ENCODE data around the gene USP40.
A peak's percentile ranks its signal among the peaks of the same experiment; 100 is the strongest.

USP40 gene

DNA sequence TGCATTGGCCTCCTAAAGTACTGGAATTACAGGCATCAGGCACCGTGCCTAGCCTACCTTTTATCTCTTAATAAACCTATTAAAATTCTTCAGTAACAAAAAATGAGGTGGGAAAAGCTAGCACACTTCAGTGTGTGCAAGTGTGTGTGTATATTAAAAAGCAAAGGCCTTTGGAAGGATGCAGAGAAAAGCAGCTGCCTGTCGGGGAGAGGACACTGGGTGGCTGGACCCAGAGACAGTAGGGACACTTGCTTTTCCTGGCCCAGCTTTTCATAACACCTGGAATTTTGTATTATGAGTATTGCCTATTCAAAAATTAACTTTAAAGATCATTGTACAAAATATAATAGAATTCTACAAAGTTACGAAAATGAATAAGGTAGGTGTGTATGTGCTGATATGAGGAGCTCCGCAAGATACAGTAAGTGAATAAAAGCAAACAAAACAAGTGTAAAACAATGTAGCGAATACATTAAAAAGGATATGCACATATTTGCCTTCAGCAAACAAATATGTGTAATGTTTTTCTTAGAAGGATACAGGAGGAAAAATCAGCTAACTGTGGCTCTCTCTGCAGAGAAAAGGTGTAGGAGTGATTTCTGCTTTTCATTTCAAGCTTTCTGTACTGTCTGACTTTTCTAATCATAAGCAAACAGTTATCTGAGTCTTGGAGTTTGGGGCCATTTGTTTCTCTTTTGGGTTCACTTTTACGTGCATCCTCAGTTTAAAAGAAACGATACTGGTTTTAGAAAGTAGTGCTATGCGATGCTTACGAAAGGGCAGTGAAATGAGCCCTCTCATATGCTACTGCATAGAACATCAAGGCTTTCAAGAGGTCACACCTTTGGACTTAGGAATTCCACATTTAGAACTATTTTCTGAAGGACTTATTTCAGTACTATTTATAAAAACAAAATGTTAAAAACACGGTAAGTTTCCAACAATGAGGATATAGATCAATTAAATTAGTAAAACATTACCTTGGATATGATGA is 70.8 kb downstream of the USP40 start:
- no peak for DNase-seq

DNA sequence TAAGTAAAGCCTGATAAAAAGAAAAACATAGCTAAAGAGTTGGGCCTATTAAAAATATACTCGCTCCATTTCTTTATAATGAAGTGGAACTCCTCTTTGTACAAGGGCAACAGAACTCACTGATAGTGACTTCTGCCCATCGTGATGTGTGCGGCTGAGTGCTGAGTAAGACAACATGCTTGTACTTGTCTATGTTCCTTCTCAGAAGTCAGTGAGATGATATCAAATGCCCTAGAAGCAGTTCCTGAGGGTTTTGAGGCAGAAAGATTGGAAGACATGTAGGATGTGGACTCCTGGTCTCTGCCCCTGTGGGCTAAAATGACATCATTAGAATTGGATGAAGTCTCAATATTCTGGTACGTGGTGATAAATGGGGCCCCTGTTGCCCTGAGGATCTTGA is 73.8 kb downstream of the USP40 start:
- no peak for DNase-seq

DNA sequence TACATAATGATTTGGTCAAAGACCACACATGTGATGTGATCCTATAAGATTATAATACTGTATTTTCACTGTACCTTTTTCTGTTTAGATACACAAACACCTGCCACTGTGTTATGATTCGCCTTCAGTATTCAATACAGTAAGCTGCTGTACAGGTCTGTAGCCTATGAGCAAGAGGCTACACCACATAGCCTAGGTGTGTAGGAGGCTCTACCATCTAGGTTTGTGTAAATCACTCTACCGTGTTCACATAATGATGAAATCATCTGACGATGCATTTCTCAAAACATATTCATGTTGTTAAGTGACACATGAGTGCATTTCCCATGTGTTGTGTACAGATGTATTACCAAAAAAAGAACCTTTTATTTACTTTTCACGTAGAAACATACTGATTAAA is 74.5 kb downstream of the USP40 start:
- DNase-seq, result no peak

DNA sequence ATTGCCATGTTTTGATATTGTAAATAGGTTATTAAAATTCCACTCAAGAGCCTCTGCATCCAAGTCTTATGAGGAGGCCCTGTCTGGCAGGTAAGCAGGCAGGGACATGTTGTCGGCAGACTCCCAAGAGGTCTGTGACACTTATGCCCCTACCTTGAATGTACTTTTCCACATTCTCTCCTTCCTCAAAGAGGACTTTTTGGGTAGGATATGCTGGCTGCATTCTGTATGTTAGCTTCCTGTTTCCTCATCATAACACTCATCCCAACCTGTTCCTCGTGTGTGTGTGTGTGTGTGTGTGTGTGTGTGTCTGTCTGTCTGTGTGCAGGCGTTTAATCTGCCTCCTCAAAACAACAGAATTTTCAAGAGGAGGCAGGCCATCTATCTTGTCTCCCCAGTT is 75.3 kb downstream of the USP40 start:
- DNase-seq, result no peak

DNA sequence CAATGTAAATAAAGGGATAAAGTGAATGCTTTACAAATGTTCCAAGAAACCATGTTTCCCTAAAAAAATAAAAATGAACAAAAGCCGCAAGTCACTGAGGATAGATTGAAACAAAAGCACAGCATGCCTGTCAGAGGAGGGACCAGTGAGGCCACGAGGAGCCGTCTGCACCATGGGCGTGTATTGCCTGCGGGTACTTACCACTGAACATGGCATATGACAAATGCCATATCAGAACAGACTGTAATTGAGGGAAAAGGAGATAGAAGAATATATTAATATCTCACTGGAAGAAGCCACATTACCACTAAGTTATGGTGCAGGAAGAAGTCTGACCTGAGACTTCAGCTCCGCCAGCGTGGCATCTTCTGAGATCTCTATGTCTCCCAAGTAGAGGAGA is 75.8 kb downstream of the USP40 start:
- no peak for DNase-seq

DNA sequence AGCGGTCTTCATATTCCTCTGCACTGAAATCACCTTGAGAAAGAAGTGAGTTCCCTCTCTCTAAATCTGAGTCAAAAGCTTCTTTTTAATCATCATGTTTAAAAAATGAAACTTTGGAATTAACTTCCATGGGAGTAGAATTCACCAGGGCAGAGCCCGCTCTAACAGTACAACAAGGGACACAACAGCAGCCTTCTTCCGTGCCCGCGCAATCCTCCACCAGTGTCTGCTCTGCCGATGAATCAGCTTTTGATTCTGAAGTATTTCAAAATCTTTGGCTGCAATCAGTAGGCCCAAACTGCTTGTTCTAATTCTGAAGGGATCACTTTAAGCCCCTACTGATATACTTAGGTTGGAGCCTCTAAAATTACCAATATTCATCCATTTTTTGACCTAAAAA is 76.9 kb downstream of the USP40 start:
- DNase-seq, result no peak

DNA sequence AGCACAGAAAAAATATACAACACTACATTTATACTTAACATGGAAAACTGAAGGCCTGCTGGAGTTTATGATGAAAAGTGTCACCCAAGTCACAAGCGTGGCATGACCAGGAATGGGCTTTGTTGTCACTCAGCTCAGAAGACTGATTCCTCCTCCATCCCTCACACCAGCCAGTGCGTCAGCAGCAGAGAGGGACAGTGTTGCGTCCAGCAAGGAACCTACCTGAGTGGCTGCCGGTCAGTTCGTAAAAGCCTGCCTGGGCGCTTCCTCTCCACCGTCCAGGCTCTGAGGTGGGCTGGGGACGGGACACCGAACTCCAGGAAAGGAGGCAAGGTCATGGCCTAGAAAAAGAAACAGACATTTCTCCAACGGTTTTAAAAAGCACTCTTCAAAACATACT is 77.4 kb downstream of the USP40 start:
- DNase-seq, result no peak

DNA sequence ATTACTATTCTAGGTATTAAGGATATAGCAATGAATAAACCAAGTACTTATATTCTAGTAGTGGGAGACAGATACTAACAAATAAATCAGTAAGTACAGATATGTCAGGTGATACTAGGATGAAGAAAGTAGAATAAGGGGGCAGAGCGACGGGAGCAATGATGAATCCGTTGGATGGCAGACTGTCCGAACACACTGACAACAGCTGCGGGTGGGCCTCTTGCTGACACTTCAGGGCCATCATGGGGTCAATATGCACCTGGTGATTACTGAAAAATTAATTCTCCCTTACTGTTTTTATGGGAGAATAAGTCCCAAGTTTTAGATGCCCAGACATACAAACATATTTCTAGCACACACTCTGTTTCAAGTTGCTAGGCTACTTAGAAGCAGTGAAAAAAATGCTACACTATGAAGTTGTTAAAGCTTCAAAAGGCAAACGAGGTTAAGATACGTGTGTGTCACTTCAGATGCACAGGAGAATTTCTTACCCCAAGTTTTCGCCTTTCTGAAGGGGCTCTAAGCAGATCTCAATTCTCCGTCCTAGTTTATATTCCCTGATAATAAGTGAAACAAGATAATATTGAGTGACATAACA is 78.7 kb downstream of the USP40 start:
- DNase-seq, result no peak

DNA sequence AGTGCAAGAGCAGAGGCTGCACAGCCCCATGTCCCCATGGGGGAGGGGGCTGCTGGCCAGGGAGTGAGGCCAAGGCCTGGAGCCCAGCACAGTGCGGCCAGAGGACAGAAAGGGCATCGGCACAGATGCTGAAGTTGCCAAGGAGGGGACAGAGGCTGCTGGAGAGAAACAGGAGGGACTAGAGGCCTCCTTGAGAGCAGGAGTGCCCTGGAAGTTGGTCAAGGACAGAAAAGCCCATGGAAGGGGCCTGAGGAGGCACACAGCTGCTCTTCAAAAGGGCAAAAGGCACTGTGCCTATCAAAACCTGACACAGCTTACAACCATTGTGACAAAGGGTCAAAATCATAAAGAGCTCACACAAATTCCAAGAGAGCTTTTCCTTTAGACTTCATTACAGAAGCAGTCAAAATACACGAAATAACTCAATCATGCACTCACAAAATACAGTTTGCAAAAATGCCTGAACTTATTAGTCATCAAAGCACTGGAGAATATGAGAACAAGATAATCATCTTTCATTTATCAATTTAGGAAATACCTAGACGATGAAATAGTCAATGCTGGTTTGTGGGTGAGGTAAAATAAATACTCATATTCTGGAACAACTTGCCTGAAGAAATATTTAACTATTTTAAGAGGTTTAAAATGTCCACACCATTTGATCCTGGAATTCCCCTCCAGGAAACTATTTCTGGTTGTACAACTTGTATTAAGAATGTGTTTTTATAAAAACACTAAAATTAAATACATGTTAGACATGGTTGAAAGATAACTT is 79.6 kb downstream of the USP40 start:
- peak; percentile 49 for DNase-seq

DNA sequence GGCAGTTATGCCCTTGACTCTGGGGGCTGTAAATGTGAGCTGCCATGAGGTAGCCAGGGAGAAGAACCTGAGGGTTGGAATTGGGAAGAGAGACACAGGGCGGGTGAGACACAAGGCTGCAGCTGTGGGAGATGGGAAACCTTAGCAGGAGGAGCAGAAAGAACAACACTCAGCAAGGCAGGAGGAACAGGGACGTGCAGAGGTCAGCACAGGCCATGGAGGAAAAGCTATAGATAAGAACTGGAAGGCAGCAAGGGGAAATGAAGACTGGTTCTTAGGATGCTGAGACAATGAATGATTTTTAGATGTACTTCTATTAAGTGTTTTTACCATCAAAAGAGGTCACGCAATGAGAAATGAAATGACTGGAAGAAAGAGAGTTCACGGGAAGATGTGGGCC is 80.2 kb downstream of the USP40 start:
- no peak for DNase-seq

DNA sequence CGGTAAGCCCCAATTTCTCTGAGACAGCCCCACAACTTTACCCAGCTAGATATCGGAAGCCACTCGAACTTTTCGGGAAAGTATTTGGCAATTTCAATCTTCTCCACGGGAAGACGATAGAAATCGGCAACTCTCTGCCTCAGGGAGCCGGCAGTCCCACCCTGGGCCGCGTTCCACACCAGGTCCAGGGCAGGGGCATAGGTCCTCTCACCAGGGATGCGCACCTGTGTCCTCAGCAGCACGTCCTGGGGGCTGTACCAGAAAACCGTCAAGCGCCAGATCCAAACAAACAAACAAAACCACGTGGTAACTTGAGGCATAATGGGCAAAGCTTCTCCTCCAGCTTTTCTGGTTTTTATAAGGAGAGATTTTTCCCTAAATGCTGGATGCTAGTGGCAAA is 80.9 kb downstream of the USP40 start:
- DNase-seq, result no peak

DNA sequence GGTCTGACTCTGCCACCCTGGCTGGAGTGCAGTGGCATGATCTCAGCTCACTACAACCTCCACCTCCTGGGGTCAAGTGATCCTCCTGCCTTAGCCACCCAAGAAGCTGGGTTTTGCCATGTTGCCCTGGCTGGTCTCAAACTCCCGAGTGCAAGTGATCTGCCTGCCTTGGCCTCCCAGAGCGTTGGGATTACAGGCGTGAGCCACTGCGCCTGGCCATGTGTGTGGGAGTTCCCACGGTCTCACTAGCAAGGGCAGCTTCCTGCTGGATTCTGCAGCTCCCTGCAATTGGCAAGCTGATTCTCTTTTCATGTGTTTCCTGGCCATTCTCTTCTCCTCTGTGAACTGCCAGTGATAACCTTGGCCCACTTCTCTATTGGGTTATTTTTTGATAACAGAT is 84.0 kb downstream of the USP40 start:
- DNase-seq, result no peak

DNA sequence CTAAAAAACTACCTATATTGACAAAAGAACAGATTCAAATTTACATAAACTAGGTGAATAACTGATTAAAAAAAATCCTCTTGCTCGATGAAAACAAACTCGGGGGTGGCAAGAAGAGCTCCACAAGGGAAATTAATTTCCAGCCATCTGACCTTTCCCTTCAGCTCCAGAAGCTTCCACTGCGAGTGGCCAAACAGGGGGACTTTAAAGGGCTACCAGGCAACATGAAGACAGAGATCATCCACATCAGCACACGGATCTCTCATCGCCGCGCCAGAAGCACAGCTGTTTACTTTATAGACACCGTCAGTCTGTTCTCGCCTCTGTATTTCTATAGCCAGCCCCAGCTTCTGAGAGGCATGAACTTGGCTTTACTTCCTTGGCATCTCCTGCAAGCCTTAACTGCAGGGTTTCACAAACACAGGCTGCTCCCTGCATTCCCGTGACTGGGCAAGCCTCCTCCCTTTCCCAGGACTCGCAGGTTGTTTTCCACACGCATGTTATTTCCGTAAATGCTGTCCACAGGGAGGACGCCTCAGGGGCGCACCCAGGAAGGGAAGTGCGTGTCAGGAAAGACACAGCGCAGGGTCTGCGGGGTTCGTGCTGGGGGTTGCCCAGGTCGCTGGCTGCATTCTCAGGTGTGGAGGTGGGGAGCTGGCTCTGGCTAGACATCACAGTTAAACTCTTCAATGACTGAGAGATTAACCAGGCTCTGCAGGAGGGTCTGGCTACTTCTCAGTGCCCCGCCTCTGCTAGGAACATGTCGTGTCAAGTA is 85.0 kb downstream of the USP40 start:
- DNase-seq, result no peak

DNA sequence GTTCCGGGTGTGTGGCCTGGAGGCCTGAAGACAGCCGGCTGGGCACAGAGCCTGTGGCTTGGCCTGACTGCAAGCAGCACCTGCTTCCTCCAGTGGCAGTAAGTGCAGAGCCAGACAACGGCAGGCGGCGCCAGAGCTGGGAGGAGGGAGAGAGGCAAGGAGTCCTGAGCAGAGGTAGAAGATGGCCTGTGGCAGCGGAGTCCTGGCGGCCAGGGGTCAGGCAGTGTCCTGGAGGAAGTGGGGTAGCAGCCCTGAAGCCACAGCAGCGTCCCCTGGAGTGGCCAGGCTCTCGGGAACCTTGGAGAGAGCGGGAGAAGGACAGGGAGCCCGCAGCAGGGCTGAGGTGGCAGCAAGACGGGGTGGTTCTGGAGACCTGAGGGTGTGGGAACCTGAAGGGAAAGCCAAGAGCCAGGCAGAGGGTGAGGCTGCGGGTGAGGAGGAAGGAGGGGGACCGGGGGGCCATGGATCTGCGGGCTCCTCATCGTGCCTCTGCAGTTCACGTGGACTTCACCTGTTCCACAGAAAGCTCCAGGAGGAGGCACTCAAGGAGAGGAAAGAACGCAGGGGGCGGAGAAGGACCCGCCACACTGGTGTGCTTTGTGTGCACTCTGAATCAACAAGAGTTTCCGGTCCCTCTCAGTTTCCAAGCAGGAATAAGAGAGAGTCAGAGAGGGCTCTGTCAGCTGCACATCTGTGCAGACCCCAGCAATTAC is 85.9 kb downstream of the USP40 start:
- no peak for DNase-seq

DNA sequence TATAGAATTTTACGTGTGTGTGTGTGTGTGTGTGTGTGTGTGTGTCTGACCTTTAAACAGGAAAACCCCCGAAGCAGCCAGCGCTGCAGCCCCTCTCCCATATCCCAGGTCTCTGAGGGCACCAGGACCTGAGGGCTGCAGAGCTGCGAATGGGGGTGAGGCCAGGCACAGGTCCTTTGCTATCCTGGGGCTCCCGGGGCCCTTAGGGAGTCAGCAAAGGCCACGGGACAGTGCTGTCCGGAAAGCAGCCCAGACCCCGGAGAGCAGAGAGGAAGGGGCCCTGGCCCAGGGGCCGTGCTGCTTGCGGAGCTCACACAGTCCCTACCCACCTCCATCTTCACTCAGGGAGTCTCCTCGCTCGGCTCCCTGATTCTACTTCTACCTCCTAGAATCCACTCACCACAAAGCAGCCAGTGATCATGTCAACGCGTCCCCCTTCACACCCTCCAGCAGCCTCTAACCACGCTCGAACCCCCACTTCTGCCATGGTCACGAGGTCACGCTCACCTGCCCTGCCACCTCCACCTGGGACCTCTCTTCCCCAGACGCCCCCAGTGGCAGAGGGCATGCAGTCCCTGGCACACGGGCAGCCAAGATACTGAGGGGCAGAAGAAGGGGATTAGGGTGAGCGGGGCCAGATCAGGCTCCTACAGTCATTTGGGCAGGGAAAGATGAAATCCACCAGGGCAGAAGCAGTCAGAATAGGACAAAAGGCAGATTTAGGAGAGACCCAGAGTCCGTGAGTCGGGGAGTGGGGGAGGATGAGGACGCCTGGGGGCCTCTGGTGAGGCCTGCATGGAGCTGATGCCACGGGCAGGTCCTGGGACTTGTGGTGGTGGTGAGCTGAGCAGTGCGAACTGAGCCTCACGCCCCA is 86.7 kb downstream of the USP40 start:
- no peak for DNase-seq

DNA sequence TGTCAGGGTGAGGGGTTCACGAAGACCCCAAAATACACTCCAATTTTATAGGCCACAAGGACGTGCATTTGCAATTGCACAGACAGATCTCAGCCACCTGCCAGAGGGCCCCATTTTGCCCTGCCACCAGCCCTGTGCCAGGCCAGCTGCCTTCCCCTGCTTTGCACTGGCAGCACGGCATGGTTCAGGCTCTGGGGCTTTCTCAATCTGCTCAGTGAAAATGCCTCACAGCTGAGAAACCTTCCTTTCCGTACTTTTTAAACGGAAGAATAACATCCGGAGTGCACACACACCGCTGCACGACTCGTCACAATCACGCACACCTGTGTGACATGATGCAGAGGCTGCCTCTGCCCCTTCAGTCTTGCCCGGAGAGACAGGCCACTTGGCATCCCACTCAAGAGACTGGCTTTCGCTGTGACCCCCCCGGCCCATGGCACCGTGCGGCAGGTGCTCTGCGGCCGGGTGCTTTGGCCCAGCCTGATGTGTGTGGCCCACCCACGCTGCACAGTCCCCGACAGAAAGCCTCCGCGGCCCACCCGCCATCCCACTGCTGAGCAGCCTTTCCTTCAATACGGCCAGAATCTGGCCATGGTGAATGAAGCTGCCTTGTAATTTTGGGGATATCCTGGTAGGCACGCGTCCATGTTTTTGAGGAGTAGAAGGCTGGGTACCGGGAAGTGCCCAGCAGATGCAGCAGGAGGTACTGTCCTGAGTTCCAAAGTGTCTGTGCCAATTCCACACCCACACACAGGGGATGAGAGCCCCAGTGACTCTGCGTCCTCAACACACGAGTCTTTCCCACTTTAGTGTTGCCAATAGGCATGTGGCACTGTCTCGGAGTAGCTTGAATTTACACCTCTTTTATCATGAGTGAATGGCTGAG is 88.8 kb downstream of the USP40 start:
- DNase-seq, result no peak

DNA sequence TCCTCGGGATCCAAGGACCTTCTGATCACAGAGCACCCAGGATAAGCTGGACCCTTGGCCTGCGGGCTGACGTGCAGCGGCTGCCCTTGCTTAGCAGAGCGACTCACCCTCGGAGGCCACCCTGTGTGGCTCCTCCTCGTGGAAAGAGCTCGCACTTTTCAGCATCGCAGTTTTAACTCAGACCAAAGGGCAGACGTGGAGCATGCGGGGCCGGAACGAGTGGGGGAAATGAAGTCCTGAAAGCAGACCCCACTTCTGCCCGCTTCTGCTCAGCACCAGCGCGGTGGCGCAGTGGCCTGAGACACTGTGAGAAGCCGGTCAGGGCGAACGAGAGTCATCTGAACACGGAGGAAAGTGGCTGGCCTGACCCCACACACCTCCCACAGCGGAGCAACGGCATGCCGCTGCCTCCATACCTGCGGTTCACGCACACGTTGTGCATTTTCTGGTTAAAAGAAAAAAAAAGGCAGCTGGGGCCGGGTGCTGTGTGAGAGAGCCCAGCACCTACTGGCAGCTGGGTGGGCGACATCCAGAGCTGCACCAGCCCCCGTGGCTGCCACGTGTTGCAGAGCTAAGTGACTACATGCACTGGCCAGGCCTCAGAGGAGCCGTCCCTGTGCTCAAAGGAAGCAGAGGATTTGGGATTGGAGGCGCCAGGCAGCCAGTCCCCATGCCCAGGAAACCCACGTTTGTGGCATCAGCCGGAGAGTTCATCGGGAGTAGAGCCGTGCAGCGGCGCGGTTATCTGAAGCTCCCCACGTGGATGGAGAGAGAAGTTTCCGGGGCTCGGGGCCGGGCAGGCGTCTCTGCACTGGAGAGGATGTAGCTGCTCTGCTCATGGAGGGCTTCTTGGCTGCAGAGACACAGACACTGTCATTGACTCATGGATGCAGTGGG is 89.7 kb downstream of the USP40 start:
- DNase-seq, result no peak

DNA sequence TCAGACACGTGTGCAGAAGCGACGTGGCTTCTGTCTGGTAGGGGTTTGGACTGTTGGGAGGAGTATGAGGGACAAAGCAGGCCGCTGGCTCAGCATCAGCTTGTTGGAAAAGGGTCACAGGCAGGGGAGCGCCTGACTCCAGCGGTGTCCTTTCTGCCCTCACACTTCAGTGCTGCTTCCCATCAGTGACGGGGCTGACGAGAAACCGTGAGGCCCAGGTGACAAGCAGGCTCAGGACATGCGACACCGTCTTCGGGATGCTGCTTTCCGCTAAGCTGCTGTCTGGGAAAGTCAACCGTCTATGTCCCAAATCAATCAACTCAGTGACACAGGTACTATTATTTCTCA is 90.5 kb downstream of the USP40 start:
- no peak for DNase-seq

Data from amniotic stem cell (primary cell).